ENCODE measurements around the gene TOR1B.
"Not testable (repeated sequence)": the region's sequence is repeated elsewhere in the genome, so short reads cannot be mapped to it uniquely, and the experiment has no call there.

TOR1B gene, protein sequence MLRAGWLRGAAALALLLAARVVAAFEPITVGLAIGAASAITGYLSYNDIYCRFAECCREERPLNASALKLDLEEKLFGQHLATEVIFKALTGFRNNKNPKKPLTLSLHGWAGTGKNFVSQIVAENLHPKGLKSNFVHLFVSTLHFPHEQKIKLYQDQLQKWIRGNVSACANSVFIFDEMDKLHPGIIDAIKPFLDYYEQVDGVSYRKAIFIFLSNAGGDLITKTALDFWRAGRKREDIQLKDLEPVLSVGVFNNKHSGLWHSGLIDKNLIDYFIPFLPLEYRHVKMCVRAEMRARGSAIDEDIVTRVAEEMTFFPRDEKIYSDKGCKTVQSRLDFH

DNA sequence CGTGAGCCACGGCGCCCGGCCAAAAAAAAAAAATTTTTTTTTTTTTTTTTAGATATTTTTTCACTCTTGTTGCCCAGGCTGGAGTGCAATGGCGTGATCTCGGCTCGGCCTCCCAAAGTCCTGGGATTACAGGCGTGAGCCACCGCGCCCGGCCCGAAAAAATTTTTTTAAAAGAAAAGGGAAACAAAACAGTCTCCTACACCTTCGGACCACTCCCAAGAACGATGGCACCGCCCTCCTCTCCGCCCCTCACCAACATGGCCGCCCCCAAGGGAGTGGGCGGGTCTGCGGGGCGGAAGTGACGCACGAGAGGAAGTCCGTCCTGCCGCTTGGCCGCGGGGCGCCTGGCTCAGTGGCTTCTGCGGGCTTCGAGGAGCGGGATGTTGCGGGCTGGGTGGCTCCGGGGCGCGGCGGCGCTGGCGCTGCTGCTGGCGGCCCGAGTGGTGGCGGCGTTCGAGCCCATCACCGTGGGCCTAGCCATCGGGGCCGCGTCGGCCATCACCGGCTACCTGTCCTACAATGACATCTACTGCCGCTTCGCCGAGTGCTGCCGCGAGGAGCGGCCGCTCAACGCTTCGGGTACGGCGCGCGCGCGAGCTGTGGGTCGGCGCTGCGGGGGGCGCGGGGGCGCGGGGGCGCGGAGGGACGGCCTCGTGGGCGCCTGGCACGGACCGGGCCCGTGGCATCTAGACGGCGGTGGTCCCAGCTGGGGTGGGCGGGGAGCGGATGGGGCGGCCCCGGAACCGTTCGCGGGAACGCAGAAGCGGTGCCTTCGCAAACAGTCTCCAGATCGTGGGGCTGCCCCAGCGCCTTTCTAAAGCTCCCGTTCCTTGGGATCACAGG lies at the start of gene TOR1B:
Gene TOR1B (plus strand): TSS at position 352 of the 843 bp plus-strand sequence. CDS start 29 bp downstream, at position 381.
- DNase-seq: peak; percentile 94

DNA sequence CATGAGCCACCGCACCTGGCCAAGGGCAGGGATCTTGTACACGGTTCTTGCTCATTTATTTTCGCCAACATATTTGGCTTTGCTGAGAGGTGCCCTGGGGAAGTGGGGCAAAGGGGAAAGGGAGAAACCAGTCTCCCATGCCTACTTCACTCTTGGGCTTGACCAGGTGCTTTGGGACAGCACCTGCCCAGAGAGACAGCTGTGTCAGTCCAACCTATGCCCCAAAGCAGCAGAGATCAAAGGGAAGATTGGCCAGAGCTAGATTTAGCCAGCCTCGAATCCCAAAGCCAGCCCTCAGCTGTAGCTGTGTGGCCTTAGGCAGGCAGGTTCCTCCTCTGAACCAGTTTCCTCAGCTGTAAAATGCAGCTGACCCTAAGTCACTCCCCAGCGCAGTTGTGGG lies 47.8 kb upstream of the TOR1B start:
- DNase-seq: no peak

DNA sequence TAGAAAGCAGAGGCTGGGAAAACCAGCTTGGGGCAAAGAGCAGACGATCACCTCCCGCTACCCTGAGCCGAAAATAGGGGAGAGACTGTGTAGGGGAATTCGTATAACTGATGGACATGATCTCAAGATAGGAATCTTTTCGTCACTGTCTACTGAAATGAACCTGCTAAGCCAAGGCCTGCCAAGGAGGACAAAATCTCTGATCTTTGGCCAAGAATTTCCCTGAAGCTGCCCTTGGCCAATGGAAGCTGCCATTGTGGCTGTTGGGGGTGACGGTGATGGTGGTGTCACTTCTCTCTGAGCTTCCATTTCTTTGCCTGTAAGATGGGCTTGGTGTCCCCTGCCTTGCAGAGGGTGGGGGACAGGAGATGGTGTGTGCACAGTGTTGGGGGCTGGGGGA lies 46.8 kb upstream of the TOR1B start:
- DNase-seq: no peak

DNA sequence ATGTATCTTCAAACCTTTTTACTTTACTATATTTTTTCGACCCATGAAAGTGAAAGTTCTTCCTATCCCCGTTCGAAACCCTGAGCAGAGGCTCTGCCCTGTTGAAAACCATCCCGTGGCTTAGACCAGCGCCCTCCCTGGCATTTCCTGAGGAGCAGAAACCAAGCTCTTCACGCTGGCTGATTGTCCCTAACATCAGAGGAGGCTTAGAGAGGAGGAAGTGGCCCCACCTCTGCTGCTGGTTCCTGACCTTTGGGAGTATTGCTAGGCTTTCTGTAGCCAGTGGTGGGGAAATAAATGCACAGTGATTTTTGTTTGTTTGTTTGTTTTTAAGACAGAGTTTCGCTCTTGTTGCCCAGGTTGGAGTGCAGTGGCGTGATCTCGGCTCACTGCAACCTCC lies 45.9 kb upstream of the TOR1B start:
- DNase-seq: no peak

DNA sequence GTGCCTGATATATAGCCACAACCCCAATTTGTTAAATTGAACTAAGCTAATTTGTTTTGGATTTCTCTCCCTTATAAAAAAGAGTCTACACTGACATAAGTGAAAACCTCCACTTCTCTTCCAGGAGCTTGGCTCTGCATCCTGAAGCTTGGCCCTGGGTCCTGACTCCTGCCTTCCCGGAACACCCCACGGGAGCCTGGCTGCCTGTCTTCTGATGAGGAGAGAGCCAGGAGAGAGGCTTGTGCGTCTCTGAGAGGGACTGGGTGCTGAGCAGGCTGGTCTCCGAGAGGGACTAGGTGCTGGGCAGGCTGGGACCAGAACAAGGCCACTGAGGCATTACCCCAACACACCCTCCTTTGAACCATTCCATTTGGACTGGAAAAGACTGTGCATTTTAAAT lies 43.7 kb upstream of the TOR1B start:
- no peak for DNase-seq

DNA sequence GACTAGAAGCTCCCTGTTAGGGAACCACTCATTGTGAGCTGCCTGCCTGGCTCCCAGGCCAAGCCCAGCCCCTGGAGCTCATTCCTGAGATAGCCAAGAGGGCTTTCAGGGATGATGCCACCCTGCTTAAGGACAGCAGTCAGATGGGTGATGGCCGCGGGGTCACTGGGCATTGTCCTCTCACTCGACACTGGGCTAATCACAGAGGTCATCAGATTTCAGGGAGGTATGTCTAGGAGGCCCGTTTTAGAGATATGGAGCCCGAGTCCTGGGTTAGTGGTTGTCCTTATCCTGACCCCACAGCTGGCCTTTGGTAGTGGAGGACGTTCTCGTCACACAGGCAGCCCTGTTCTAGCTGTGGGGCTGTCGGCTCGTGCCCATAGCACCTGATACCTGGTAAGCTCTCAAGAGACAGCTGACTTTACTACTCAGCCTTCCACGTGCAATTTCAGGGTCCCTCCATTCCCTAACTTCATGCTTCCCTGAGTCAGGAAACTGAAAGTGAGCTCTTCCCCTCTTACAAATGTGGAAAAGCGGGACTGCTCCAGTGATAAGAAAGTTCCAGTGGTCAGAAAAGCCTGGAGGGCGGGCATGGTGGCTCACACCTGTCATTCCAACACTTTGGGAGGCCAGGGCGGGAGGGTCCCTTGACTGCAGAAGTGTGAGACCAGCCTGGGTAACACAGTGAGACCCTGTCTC lies 43.0 kb upstream of the TOR1B start:
- DNase-seq: no peak

DNA sequence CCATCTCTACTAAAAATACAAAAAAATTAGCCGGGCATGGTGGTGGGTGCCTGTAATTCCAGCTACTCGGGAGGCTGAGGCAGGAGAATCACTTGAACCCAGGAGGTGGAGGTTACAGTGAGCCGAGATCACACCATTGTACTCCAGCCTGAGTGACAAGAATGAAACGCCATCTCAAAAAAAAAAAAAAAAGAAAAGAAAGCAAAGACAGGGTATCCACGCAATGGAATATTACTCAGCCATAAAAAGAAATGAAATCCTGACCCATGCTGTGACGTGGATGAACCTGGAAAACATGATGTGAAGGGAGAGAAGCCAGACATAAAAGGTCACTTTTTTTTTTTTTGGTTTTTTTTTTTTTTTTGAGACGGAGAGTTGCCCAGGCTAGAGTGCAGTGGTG lies 42.2 kb upstream of the TOR1B start:
- DNase-seq: not testable (repeated sequence)

DNA sequence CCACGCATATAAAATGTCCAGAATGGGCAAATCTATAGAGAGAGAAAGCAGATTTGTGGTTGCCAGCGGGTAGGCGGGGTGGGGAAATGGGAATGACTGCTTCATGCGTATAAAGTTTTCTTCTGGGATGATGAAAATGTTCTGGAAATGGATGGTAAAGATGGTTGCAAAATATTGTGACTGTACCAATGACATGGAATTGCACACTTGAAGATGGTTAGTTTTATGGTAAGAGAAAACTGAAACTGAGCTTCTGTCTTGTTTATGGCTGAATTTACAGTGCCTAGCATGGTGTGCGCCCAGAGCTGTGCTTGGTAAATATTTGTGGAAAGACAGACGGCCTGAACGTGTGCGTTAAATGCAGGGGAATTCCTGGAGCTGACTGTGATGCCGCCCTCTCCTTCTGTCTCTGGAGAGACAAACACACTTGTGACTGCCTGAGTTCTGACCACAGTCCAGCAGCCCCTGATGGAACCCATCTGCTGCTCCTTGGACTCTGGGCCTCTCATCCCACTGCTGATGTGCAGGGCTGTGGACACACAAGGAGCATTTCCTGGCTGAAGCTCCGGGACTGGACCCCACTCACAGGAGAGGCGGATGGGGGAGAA lies 41.6 kb upstream of the TOR1B start:
- DNase-seq: no peak

DNA sequence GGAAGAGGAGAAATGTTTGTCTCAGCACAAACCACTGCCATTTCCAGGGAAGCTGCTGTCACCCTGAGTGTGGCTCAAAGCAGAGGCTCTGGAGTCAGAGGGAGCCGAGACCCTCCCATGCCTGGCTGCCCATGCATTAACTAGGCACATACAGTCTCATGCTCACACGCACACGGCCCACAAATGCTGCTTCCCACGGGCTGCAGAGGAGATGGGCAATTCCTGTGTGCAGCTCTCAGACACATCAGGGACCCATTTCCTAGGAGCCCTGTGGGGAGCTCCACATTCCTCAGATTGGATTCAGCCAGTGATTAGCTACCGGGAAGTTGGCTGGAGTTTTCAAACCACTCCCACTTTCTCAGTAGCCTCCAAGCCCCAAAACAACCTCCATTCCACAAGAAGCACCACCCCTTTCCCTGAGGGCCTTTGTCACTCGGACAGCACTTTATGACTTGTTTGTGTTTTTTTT lies 41.0 kb upstream of the TOR1B start:
- no peak for DNase-seq

DNA sequence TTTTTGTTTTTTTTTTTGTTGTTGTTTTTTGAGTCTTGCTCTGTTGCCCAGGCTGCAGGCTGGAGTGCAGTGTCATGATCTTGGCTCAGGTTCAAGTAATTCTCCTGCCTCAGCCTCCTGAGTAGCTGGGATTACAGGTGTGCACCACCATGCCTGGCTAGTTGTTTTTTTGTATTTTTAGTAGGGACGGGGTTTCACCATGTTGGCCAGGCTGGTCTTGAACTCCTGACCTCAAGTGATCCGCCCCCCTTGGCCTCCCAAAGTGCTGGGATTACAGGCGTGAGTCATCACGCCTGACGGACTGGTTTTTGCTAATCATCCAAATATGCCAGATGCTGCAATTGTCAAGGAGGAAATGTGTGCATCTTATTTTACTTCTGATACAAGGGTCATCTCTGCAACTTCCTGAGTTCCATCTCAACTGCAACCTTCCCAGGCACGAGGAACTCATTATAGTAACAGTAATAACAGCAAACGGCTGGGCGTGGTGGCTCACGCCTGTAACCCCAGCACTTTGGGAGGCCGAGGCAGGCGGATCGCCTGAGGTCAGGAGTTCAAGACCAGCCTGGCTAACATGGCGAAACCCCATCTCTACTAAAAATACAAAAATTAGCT lies 40.5 kb upstream of the TOR1B start:
- not testable (repeated sequence) for DNase-seq

DNA sequence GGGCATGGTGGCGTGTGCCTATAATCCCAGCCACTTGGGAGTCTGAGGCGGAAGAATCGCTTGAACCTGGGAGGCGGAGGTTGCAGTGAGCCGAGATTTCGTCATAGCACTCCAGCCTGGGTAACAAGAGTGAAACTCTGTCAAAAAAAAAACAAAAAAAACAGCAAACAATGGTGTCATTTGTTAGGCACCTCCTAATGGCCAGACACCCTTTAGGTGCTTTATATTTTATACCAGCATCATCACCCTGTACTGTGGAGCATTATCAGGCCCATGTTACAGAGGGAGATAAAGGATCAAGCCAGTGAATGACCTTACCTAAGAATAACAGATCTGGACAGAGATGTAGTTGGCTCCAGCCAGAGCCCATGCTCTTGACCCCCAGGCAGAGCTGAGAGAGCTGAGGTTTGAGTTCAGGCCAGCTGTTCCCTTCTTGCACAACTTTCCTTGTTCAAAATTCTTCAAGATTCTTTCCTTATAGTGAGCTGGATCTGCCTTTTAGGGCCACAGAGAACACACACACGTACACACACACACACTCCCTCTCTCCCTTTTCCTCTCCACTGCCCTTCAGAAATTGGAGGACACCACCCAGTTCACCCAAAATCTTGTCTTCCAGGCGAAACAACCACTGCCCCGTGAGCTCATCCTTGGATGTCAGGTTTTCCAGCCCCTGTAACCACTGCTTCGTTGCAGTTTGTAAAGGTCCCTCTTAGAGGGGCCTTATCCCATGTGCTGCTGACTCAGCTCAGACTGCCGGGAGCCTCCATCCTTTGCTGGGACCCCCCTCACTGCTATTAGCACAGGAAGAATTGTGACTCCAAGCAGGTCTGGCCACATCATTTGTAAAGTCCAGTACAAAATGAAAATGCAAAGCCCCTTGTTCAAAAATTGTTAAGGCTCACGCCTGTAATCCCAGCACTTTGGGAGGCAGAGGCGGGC lies 39.7 kb upstream of the TOR1B start:
- no peak for DNase-seq

DNA sequence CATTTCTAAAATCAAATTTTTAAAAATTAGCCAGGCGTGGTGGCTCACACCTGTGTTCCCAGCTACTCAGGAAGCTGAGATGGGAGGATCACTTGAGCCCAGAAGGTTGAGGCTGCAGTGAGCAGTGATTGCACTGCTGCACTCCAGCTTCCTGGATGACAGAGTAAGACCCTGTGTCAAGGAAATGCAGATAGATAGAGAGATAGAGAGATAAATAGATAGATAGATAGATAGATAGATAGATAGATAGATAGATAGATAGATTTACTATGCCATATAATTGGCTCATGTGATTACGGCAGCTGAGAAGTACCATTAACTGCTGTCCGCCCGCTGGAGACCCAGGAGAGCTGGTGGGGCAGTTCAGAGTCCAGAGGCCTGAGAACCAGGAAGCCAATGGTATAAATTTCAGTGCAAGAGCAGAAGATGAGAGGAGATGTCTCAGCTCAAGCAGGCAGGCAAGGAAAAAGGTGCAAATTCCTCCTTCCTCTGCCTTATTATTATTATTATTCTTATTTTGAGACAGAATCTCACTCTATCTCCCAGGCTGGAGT lies 37.1 kb upstream of the TOR1B start:
- DNase-seq: no peak

DNA sequence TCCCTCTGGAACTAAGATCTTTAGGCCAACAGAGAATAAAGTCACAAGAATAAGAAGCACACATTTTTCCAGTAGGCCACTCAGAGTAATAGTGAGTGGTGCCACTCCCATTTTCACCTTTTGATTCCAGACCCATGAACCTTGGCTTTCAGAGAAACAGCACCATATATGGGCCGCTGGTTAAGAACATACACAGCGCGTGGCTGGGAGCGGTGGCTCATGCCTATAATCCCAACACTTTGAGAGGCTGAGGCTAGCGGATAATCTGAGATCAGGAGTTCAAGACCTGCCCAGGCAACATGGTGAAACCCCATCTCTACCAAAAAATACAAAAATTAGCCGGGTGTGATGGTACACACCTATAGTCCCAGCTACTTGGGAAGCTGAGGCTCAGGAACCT lies 34.5 kb upstream of the TOR1B start:
- DNase-seq: no peak

DNA sequence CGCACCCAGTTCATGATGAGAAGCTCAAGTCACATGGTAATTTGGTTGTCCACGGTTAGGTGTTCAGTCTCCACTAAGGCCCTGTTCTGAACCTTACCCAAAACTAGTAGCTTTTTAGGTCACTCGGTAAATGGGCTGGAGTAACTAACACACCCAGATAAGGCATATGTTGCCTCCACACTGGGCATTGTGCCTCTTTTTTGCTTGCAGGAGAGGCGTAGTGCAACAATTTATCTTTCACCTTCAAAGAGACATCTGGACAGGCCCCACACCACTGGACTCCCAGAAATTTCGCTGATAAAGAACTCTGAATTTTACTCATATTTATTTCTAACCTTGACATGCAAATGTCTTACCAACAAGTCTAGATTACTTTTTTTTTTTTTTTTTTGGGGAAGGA lies 33.3 kb upstream of the TOR1B start:
- no peak for DNase-seq

DNA sequence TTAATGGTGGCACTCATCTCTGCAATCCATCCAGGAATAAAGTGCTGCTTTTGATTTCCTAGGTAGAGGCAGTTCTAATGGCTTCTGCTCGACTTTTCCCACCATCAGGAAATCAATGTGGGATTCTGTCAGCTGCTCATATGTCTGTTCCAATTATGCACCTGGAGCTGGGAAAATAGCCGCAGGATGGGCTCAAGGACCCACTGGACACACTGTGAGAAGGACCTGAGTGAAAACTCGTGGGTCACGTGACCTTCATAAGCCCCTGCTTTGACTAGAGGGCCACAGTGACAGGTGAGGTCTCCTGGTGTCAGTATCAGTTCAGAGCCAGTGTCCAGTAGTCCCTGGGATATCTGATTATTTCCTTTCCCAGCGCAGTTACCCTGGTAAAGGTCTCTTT lies 32.2 kb upstream of the TOR1B start:
- DNase-seq: no peak

DNA sequence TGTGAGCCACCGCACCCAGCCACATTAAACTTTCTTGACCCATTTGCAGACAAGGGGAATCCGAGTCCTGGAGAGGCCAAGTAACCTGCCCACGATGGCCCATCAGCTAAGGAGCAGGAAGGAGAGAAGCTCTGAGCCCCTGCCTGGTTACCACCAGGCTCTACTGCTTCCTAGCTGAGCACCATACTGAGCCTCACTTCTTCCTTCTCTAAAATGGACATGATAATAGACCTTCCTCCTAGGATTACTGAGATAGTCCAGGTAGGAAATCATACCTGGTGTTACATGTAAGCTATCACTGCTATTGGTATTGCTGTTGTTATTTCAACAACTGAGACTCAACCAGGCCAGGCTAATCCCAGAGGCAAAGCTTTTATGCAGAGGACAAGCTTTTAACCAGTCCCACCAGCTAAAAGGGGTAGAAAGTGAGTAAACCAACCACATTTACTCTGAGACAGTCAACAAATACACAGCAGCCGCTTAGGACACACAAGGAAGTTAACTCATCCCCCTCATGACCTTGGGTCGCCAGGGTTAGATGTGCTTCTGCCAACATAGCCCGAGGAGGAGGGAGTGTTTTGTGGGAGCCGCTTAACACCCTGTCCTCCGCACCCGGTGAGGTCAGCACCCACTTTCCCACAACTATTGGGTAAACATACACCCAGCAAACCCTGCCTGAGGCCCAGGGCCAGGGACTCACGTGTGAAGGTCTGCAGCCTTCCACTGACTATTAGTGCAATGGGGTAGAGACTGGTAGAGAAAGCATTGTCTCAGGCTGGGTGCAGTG lies 29.5 kb upstream of the TOR1B start:
- no peak for DNase-seq

DNA sequence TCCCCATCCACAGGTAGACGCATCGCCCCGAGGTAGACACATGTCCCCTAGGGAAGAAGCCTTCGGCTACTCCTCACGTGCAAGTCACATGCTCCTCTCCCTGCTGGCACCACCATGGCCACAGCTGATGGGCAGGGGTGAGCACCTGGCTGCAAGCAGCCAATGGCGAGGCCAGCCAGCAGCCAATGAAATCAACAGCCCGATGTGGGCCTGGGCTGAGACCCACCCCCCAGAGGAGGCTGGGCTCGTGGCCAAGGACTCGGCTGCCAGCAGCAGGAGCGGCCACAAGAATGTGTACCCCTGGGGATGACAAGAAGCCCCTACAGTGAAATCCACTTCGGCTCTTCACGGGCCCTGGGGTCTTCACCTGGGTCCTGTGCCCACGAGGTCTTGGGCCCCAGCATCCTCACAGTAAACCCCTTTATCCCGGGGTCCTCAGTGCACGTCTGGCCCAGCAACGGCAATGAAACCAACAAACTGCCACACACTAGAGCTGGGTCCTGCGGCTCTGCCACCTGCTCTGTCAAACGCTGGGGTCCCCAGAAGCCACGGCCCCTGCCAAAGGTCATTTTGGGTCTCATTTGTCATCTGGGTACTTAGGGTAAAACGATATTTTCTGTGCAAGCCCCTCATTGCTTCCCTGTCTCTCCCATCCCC lies 28.1 kb upstream of the TOR1B start:
- DNase-seq: no peak

DNA sequence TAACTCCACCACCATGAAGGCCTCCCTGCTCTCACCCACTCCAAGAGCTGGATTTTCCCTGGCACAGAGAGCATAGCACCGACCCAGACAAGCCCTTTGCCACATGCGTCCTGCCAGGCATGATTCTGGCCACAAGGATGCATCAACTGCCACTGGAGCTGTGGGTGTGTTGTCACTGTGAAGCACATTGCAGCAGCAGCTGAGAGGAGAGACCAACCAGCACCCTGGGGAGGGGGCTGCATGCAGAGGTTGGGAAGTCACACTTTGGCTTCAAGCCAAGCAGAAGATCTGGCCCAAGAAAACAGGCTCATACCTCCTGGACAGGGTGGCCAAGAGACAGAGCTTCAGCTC lies 27.6 kb upstream of the TOR1B start:
- DNase-seq: no peak

DNA sequence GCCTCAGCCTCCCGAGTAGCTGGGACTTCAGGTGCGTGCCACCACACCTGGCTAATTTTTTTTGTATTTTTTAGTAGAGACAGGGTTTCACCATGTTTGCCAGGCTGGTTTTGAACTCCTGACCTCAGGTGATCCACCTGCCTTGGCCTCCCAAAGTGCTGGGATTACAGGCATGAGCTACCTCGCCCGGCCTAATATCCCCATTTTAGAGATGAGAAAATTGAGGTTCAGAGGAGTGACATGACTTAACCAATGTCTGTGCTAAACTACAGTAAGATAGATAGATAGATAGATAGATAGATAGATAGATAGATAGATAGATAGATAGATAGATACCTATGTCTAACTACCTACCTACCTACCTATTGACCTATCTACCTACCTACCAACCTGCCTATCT lies 26.9 kb upstream of the TOR1B start:
- not testable (repeated sequence) for DNase-seq

DNA sequence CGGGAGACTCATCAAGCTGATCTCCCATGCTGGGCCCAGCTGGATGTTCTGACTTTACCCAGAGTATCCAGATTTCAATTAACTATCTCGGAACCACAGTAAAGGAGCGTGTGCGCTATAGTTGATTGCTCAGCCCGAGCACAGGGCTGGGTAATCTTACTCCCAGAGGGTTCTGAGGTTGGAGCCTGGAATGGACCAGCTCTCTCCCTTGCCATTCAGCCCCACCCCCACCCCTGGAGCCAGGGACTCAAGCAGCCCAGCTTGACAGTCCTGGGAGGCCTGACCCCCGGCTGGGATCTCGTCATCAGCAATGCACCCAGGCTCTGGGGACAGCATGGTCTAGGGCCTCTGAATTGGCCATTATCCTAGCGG lies 26.4 kb upstream of the TOR1B start:
- DNase-seq: no peak

All from midbrain (tissue), 1 donor.